GM04503 (cell line): Measurements from ENCODE around the gene PRELID2.
"Not testable (repeated sequence)": the region's sequence is repeated elsewhere in the genome, so short reads cannot be mapped to it uniquely, and the experiment has no call there.

Experiments used
- DNase-seq: peaks from one replicate; pipeline ENCODE4 v3.0.0-alpha.2; 2012; ENCODE audit warnings: low read depth

PRELID2 gene

GRCh38 chr5:145840458-145841132 is 5.5 kb upstream of the PRELID2 start:
- no peak for DNase-seq

- no peak for DNase-seq
Measured at GRCh38 chr5:145838276-145838675, 3.1 kb upstream of the PRELID2 start.

GRCh38 chr5:145836241-145836640 is 1.1 kb upstream of the PRELID2 start:
- DNase-seq = not testable (repeated sequence)

GRCh38 chr5:145835848-145836239 is 702 bp upstream of the PRELID2 start:
- no peak for DNase-seq

- no peak for DNase-seq
Measured at GRCh38 chr5:145834554-145834916, 607 bp downstream of the PRELID2 start.

- DNase-seq = no peak
Measured at GRCh38 chr5:145833631-145834200, 1.4 kb downstream of the PRELID2 start.

GRCh38 chr5:145830594-145830993 is 4.5 kb downstream of the PRELID2 start:
- peak; percentile 79 for DNase-seq

GRCh38 chr5:145829708-145830361 is 5.3 kb downstream of the PRELID2 start:
- DNase-seq = no peak

GRCh38 chr5:145826895-145827674 is 8.1 kb downstream of the PRELID2 start:
- no peak for DNase-seq

- DNase-seq = no peak
Measured at GRCh38 chr5:145825751-145826180, 9.4 kb downstream of the PRELID2 start.

- no peak for DNase-seq
Measured at GRCh38 chr5:145824040-145824439, 11.1 kb downstream of the PRELID2 start.

GRCh38 chr5:145818604-145819003 is 16.5 kb downstream of the PRELID2 start:
- no peak for DNase-seq

GRCh38 chr5:145812877-145813276 is 22.3 kb downstream of the PRELID2 start:
- no peak for DNase-seq

- DNase-seq = no peak
Measured at GRCh38 chr5:145811834-145812625, 23.1 kb downstream of the PRELID2 start.

GRCh38 chr5:145806923-145807322 is 28.2 kb downstream of the PRELID2 start:
- DNase-seq = no peak

- no peak for DNase-seq
Measured at GRCh38 chr5:145805819-145806218, 29.3 kb downstream of the PRELID2 start.

GRCh38 chr5:145804701-145805100 is 30.4 kb downstream of the PRELID2 start:
- no peak for DNase-seq

GRCh38 chr5:145803112-145804004 is 31.8 kb downstream of the PRELID2 start:
- DNase-seq = no peak

GRCh38 chr5:145801195-145801594 is 33.9 kb downstream of the PRELID2 start:
- no peak for DNase-seq

GRCh38 chr5:145800181-145800580 is 35.0 kb downstream of the PRELID2 start:
- DNase-seq = no peak

- not testable (repeated sequence) for DNase-seq
Measured at GRCh38 chr5:145798503-145798902, 36.6 kb downstream of the PRELID2 start.
